GM21360 (cell line): ENCODE measurements around the gene VWA2.
"Not testable (repeated sequence)": the region's sequence is repeated elsewhere in the genome, so short reads cannot be mapped to it uniquely, and the experiment has no call there.

ENCODE experiments used
- ATAC-seq: cut with Tn5 transposase; IDR thresholded peaks from one replicate; pipeline ENCODE4 v1.9.1; 2021; ENCODE audit warnings: mild to moderate bottlenecking, moderate library complexity; ENCODE audit not compliant: unreplicated experiment

VWA2 gene

GRCh38 chr10:114313866-114314265, 74.8 kb downstream of the VWA2 start:
- no peak for ATAC-seq

- no peak for ATAC-seq
Measured at GRCh38 chr10:114315566-114316420, 76.7 kb downstream of the VWA2 start.

- ATAC-seq, result no peak
Measured at GRCh38 chr10:114316744-114317143, 77.7 kb downstream of the VWA2 start.

GRCh38 chr10:114319406-114320248, 80.6 kb downstream of the VWA2 start:
- ATAC-seq, result no peak

DNA sequence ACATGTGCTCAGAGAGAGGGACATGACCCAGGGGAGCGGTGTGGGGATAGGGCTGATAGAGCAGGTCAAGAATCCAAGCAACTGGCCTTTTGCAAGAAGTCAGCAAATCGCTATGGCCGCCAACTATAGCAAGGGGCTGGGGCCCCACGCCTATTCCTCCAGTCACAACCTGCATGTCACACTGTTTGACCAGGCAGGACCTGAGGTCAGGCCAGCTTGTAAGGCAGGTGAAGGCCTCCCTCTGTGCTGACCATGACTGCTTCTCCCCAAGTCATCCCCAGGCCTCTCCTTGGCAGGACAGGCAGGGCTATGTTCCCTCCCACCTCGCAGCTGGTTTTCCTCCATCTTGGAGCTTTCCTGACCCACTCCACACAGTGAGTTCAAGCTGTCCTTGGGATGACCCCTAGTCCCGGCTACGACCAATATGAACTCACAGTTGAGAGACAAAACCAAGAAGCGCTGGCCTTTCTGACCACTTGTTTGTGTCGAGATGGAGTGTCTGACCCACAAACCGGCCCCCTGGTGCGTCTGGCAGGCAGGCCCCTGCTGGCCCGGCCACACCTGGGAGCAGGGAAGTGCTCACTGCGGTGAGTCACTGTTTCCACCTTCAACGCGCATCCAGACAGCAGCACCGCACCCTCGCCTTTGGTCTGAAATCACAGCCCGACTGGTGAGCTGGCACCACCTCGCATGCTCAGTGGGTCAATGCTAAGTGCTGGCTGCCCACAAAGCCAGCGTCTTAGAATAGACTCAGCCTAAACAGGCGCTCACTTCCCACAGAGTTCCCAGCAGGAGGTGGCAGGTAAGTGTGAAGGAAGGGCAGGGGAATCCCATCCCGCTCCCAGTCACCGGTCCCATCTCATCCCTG, 81.4 kb downstream of the VWA2 start:
- no peak for ATAC-seq

GRCh38 chr10:114322344-114322743, 83.3 kb downstream of the VWA2 start:
- ATAC-seq, result no peak

DNA sequence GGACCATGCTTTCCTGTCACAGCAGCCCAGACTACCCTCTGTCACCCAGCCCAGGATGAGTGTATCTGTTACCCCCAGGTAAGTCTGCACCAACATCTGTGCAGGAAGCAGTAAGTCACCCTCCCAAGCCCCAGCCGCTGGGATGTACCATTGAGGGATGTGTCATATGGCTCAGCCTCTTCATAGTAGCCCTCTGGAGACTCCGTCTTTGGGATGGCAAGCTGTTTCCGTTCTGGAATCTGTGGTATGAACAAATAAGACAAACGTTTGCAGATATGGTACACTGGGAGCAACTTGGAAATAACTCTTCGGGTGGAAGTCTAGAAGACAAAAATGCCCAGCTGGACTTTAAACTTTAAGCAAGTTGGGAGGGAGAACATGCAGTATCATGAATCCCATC, 84.0 kb downstream of the VWA2 start:
- no peak for ATAC-seq

DNA sequence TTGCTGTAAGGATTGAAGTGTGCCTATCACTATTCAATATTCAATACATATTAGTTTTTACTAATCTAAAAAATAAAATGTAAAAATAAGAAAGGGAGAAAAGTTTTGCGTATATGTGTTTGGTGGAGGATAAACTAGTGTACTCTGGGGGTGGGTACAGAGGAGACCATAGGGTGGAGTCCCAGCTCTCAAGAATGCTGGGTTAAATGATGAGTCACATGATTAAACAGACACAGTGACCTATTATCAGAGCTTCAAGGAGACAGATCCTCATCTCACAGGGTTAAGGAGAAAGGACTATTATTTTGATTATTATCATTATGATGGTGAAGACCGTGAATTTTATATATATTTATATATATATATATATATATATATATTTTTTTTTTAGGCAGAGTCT, 87.7 kb downstream of the VWA2 start:
- no peak for ATAC-seq

DNA sequence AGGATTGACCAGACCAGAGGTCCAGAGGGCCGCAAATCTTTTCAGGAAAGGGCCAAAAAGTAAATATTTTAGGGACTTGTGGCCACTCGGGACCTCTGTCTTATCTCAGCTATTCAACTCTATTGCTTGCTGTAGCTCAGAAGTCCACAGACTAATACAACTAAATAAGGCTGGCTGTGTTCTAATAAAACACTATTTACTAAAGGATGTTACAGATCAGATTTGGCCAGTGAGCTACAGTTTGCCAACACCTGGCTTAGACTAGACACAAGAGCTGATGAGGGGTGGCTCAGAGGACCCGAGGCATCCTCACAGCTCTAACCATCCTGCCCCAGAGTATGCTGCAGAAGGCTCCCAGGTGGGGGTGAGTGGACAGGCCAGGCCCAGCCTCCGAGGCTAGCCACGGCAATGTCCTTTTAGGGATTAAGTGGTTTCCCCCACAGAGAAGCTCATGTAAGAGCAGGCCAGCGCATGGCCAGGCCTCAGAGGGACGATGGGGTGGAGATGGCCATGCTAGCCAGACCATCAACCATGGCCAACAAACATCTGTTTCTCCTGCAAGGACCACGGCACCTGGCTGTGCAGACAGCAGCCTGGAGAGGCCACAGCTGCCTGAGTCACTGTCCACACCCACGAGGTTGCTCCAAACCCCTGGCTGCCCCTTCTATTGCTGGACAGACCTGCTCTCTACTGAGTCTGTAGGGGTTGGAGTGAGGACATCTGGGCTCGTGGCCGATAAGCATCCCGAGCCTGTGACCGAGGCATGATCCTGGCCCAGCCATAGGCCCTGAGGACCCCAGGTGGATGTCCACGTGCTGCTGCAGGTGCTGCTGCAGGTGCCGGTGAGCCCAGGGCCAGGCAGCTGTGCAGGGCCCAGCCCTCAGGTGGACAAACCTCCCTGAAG, 88.7 kb downstream of the VWA2 start:
- ATAC-seq, result no peak

DNA sequence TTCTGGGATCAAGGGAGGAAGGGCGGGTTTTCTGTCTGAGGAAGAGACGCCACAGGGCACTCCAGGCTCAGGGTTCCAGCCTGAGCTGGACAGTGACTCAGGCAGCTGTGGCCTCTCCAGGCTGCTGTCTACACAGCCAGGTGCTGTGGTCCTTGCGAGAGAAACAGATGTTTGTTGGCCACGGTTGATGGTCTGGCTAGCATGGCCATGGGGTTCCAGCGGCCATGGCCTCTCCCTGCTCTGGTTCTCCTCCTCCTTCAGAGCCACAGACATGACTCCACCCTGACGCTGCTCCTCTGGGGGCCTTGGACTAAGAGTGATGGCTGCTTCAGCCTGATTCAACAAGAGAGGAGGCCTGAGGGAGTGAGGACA, 89.4 kb downstream of the VWA2 start:
- ATAC-seq, result no peak

DNA sequence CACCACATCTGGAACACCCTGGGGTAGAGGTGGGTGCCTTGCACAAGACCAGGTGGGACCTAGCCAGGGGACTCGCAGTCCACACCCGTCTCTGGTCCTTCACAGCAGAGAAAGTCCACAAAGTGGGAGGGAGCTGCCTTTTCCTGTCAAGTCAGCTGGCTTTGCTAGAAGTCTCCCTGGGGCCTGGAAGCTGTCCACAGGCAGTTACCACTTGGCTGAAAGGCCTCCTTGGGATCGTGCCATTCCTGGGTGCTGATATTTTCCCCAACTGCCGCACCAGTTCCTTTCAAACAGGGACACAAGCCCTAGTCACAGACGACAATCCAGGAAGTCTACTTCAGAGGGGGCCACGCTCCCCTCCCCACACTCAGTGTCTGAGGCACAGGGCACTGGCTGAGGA, 89.8 kb downstream of the VWA2 start:
- no peak for ATAC-seq

GRCh38 chr10:114329634-114330365, 90.7 kb downstream of the VWA2 start:
- ATAC-seq, result no peak

DNA sequence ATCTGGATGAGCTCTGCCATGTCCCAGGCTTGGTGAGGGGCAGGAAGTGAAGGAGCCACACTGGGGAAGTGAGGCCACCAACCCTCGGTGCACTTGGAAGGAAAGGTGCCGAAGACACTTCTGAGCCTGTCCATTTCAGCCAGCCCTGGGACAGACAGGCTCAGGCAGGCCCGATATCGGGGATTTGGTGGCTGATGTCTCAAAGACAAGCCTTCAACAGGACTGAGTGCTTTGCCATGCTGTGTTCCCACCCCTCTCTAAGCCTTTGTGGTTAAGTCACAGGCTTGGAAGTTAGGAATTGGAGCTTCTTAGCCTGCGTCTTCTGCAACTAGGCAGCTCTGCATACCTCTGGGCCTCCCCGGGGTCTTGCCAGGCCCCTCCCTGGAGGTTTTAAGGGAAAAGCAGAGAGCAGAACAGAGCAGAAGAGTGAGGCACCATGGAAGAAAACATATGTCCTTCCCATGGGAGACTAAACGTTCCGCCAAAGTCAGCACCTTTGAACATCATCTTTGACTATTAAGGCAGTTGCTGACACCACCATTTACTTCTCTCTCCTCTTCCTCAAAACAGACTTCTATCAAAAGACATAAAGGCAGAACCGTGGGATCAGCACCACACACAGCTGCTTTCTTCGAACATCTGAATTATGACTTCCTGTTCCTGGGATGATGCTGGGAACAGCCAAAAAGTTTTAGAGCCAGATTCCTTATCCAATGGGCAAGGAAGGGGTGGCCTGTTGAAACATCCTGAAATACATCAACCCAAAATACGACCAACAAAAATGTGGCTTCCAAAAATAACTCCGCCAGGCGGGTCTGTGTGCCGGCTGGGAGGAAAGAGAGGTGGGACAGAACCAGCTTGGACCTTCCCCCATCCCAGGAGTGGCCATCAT, 93.5 kb downstream of the VWA2 start:
- no peak for ATAC-seq

- ATAC-seq, result not testable (repeated sequence)
Measured at GRCh38 chr10:114333441-114333840, 94.4 kb downstream of the VWA2 start.

- ATAC-seq, result no peak
Measured at GRCh38 chr10:114334301-114334700, 95.2 kb downstream of the VWA2 start.

GRCh38 chr10:114335614-114336013, 96.6 kb downstream of the VWA2 start:
- ATAC-seq, result no peak

DNA sequence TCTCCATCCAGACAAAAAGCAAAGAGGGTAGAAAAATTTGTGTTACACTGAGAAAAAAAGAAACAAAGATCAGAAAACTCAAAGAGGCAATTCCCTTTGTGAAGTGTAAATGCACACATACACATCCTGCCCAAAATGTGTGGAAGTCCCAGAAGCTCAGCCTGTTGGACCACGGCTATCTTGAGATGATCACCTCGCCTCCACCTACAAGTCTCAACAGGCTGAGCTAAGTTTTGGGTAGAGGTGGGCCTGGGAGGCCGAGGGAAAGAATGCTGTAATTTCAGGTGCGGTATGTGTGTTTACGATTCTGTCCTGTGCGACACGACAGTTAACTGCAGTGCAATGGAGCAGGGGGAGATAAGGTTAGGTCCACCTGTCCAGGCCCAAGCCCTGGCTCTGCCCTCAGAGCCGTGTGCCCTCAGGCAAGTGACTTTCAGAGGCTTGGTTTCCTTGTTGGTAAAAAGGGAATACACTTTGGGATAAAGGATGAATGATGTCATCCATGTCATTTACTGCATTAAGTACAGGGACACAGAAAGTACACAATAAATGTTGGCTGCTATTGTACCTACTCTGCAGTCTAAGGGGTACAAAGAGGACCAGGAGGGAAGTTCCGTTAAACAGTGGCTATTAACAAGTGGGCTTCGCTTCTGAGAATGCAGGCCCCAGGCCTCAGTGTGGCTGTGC, 97.9 kb downstream of the VWA2 start:
- ATAC-seq, result no peak
